Measurements from ENCODE around the gene ERP44.
A peak's percentile ranks its signal among the peaks of the same experiment; 100 is the strongest.

Gene ERP44

GRCh38 chr9:100038472-100038871, 60.3 kb downstream of the ERP44 start:
- Histone ChIP-seq H3K27me3 (replicated peaks in 2 of 5; ENCODE audit: control insufficient read depth in 4 of 5, insufficient read depth in 5 of 5, low read length in 4 of 5) (no peaks in the 10 kb centered on the region), H3K4me1 (ENCODE audit: control extremely low read depth in 1 of 4, control insufficient read depth in 4 of 4, insufficient read depth in 4 of 4, low read length in 3 of 4) (no peaks in the 10 kb centered on the region), H3K9me3 (ENCODE audit: control extremely low read depth in 1 of 5, control insufficient read depth in 4 of 5, insufficient read depth in 2 of 5, low read depth in 1 of 5, low read length in 4 of 5) (peaks cover 3 to 45% (median 11%) of the 10 kb centered on the region in 5 experiments), H3K36me3 (ENCODE audit: control insufficient read depth in 4 of 4, insufficient read depth in 4 of 4, low read length in 3 of 4) (peaks cover 5 to 61% (median 12%) of the 10 kb centered on the region in 4 experiments), H3K4me3 (ENCODE audit: control insufficient read depth in 1 of 7, extremely low read depth in 1 of 7, insufficient read depth in 4 of 7, low read depth in 2 of 7, low read length in 6 of 7) (no peak overlapping the region), H3K27ac (ENCODE audit: insufficient read depth in 1 of 2, low read depth in 1 of 2, low read length in 2 of 2, poor library complexity in 1 of 2, severe bottlenecking in 2 of 2) (no peak overlapping the region)
- DNase-seq = no peak
- CTCF ChIA-PET = interaction anchor here (1.1 kb wide), 1 partner anchor 44 kb away, joined by 3 read pairs; no protein-coding TSS in a partner anchor
- no CpG with 5 or more reads among the region's 1 CpG for WGBS (ENCODE audit: insufficient coverage)
- POLR2A ChIA-PET = no interaction called here

GRCh38 chr9:100033877-100034551, 64.8 kb downstream of the ERP44 start:
- Histone ChIP-seq H3K9me3 (ENCODE audit: control extremely low read depth in 1 of 5, control insufficient read depth in 4 of 5, insufficient read depth in 2 of 5, low read depth in 1 of 5, low read length in 4 of 5) (peaks cover 0 to 43% (median 7%) of the 10 kb centered on the region in 5 experiments), H3K4me1 (ENCODE audit: control extremely low read depth in 1 of 4, control insufficient read depth in 4 of 4, insufficient read depth in 4 of 4, low read length in 3 of 4) (no peaks in the 10 kb centered on the region), H3K4me3 (ENCODE audit: control insufficient read depth in 1 of 7, extremely low read depth in 1 of 7, insufficient read depth in 4 of 7, low read depth in 2 of 7, low read length in 6 of 7) (no peak overlapping the region), H3K27me3 (replicated peaks in 2 of 5; ENCODE audit: control insufficient read depth in 4 of 5, insufficient read depth in 5 of 5, low read length in 4 of 5) (no peaks in the 10 kb centered on the region), H3K36me3 (ENCODE audit: control insufficient read depth in 4 of 4, insufficient read depth in 4 of 4, low read length in 3 of 4) (peaks cover 4 to 56% (median 17%) of the 10 kb centered on the region in 4 experiments), H3K27ac (ENCODE audit: insufficient read depth in 1 of 2, low read depth in 1 of 2, low read length in 2 of 2, poor library complexity in 1 of 2, severe bottlenecking in 2 of 2) (no peak overlapping the region)
- DNase-seq = no peak
- WGBS (ENCODE audit: insufficient coverage) = 89% methylated on average over 3 of the region's 3 CpGs
- CTCF ChIA-PET = no interaction called here
- POLR2A ChIA-PET = interaction anchor here (0.7 kb wide), 1 partner anchor 13 kb away, joined by 3 read pairs; no protein-coding TSS in a partner anchor

GRCh38 chr9:100030548-100030947, 68.3 kb downstream of the ERP44 start:
- CTCF ChIA-PET = interaction anchor here (0.8 to 1.3 kb wide), 3 partner anchors 16 to 880 kb away, joined by 3 to 4 read pairs (median 3); no protein-coding TSS in a partner anchor
- H3K9me3 ChIP-seq (ENCODE audit: control extremely low read depth in 1 of 5, control insufficient read depth in 4 of 5, insufficient read depth in 2 of 5, low read depth in 1 of 5, low read length in 4 of 5) = peaks cover 0 to 30% (median 7%) of the 10 kb centered on the region in 5 experiments
- 100% methylated on average over 2 of the region's 2 CpGs for WGBS (ENCODE audit: insufficient coverage)
- H3K36me3 ChIP-seq (ENCODE audit: control insufficient read depth in 4 of 4, insufficient read depth in 4 of 4, low read length in 3 of 4) = peaks cover 4 to 32% (median 14%) of the 10 kb centered on the region in 4 experiments
- H3K27ac ChIP-seq (ENCODE audit: insufficient read depth in 1 of 2, low read depth in 1 of 2, low read length in 2 of 2, poor library complexity in 1 of 2, severe bottlenecking in 2 of 2) = no peak overlapping the region
- no peak overlapping the region for H3K4me3 ChIP-seq (ENCODE audit: control insufficient read depth in 1 of 7, extremely low read depth in 1 of 7, insufficient read depth in 4 of 7, low read depth in 2 of 7, low read length in 6 of 7)
- POLR2A ChIA-PET = interaction anchor here (0.6 kb wide), 1 partner anchor 71 kb away, joined by 3 read pairs; no protein-coding TSS in a partner anchor
- peak in 2 of 3 donors; percentile 13 to 16 for DNase-seq
- H3K27me3 ChIP-seq (replicated peaks in 2 of 5; ENCODE audit: control insufficient read depth in 4 of 5, insufficient read depth in 5 of 5, low read length in 4 of 5) = no peaks in the 10 kb centered on the region
- peaks cover 0 to 6% (median 0%) of the 10 kb centered on the region in 4 experiments for H3K4me1 ChIP-seq (ENCODE audit: control extremely low read depth in 1 of 4, control insufficient read depth in 4 of 4, insufficient read depth in 4 of 4, low read length in 3 of 4)

- ChIA-PET POLR2A (no interaction called here), CTCF (interaction anchor here (0.6 kb wide), 1 partner anchor 22 kb away, joined by 3 read pairs; no protein-coding TSS in a partner anchor)
- Histone ChIP-seq H3K36me3 (ENCODE audit: control insufficient read depth in 4 of 4, insufficient read depth in 4 of 4, low read length in 3 of 4) (peaks cover 4 to 31% (median 14%) of the 10 kb centered on the region in 4 experiments), H3K9me3 (ENCODE audit: control extremely low read depth in 1 of 5, control insufficient read depth in 4 of 5, insufficient read depth in 2 of 5, low read depth in 1 of 5, low read length in 4 of 5) (peaks cover 0 to 28% (median 7%) of the 10 kb centered on the region in 5 experiments), H3K4me1 (ENCODE audit: control extremely low read depth in 1 of 4, control insufficient read depth in 4 of 4, insufficient read depth in 4 of 4, low read length in 3 of 4) (peaks cover 0 to 6% (median 0%) of the 10 kb centered on the region in 4 experiments), H3K27me3 (replicated peaks in 2 of 5; ENCODE audit: control insufficient read depth in 4 of 5, insufficient read depth in 5 of 5, low read length in 4 of 5) (no peaks in the 10 kb centered on the region), H3K27ac (ENCODE audit: insufficient read depth in 1 of 2, low read depth in 1 of 2, low read length in 2 of 2, poor library complexity in 1 of 2, severe bottlenecking in 2 of 2) (no peak overlapping the region), H3K4me3 (ENCODE audit: control insufficient read depth in 1 of 7, extremely low read depth in 1 of 7, insufficient read depth in 4 of 7, low read depth in 2 of 7, low read length in 6 of 7) (no peak overlapping the region)
- peak in 2 of 3 donors; percentile 27 to 51 for DNase-seq
- 100% methylated on average over 1 of the region's 3 CpGs for WGBS (ENCODE audit: insufficient coverage)
Measured at GRCh38 chr9:100029251-100029650, 69.5 kb downstream of the ERP44 start.

- whole genome bisulfite sequencing (ENCODE audit: insufficient coverage) = no CpG with 5 or more reads among the region's 2 CpGs
Measured at GRCh38 chr9:100028201-100028784, 70.5 kb downstream of the ERP44 start.

GRCh38 chr9:100027543-100027942, 71.3 kb downstream of the ERP44 start:
- Histone ChIP-seq H3K4me3 (ENCODE audit: control insufficient read depth in 1 of 7, extremely low read depth in 1 of 7, insufficient read depth in 4 of 7, low read depth in 2 of 7, low read length in 6 of 7) (no peak overlapping the region), H3K36me3 (ENCODE audit: control insufficient read depth in 4 of 4, insufficient read depth in 4 of 4, low read length in 3 of 4) (peaks cover 2 to 15% (median 9%) of the 10 kb centered on the region in 4 experiments), H3K27me3 (replicated peaks in 2 of 5; ENCODE audit: control insufficient read depth in 4 of 5, insufficient read depth in 5 of 5, low read length in 4 of 5) (no peaks in the 10 kb centered on the region), H3K4me1 (ENCODE audit: control extremely low read depth in 1 of 4, control insufficient read depth in 4 of 4, insufficient read depth in 4 of 4, low read length in 3 of 4) (peaks cover 0 to 6% (median 0%) of the 10 kb centered on the region in 4 experiments), H3K27ac (ENCODE audit: insufficient read depth in 1 of 2, low read depth in 1 of 2, low read length in 2 of 2, poor library complexity in 1 of 2, severe bottlenecking in 2 of 2) (no peak overlapping the region), H3K9me3 (ENCODE audit: control extremely low read depth in 1 of 5, control insufficient read depth in 4 of 5, insufficient read depth in 2 of 5, low read depth in 1 of 5, low read length in 4 of 5) (peaks cover 0 to 12% (median 0%) of the 10 kb centered on the region in 5 experiments)
- ChIA-PET POLR2A (no interaction called here), CTCF (interaction anchor here (0.6 to 2.3 kb wide), 12 partner anchors 59 to 952 kb away, joined by 3 to 8 read pairs (median 3); no protein-coding TSS in a partner anchor)
- 94% methylated on average over 2 of the region's 2 CpGs for WGBS (ENCODE audit: insufficient coverage)
- DNase-seq = no peak

More at GRCh38 chr9:100028201-100028784, 70.5 kb downstream of the ERP44 start:
- Histone ChIP-seq H3K36me3 (ENCODE audit: control insufficient read depth in 4 of 4, insufficient read depth in 4 of 4, low read length in 3 of 4) (peaks cover 4 to 22% (median 11%) of the 10 kb centered on the region in 4 experiments), H3K4me3 (ENCODE audit: control insufficient read depth in 1 of 7, extremely low read depth in 1 of 7, insufficient read depth in 4 of 7, low read depth in 2 of 7, low read length in 6 of 7) (no peak overlapping the region), H3K27ac (ENCODE audit: insufficient read depth in 1 of 2, low read depth in 1 of 2, low read length in 2 of 2, poor library complexity in 1 of 2, severe bottlenecking in 2 of 2) (no peak overlapping the region), H3K9me3 (ENCODE audit: control extremely low read depth in 1 of 5, control insufficient read depth in 4 of 5, insufficient read depth in 2 of 5, low read depth in 1 of 5, low read length in 4 of 5) (peaks cover 0 to 19% (median 2%) of the 10 kb centered on the region in 5 experiments), H3K4me1 (ENCODE audit: control extremely low read depth in 1 of 4, control insufficient read depth in 4 of 4, insufficient read depth in 4 of 4, low read length in 3 of 4) (peaks cover 0 to 6% (median 0%) of the 10 kb centered on the region in 4 experiments), H3K27me3 (replicated peaks in 2 of 5; ENCODE audit: control insufficient read depth in 4 of 5, insufficient read depth in 5 of 5, low read length in 4 of 5) (no peaks in the 10 kb centered on the region)
- ChIA-PET CTCF (interaction anchor here (1.1 to 2.3 kb wide), 6 partner anchors 192 to 295 kb away, joined by 3 to 8 read pairs (median 6); no protein-coding TSS in a partner anchor), POLR2A (no interaction called here)
- DNase-seq = peak; percentile 77 to 83 (median 79)
